ENCODE data around the gene ITGA2B. TPM values are rescaled to one million over a fixed set of nuclear protein-coding genes. Genes with fewer than 3 reads are reported as not detected.

The ITGA2B gene
- total RNA-seq, 1 donor from 2014 or later: 4.3 TPM

DNA sequence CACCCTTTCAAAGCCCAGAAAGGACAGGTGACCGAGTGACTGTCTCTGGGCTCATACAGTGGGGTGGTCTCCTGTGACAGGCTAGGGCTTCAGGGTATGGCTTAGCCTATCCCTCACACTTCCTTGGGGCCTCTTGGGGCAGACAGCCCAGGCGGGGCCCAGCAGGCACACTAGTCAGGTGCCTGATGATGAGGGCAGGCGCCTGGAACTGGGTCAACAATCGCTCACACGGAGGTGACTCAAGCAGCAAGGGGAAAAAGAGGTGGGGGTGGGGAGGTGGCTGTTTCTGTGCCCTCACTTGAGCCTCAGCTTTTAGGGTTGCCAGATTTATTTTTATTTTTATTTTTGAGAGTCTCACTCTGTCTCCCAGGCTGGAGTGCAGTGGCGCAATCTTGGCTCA is 50.7 kb downstream of the ITGA2B start:
- H3K27ac Mint-ChIP-seq (ENCODE audit: unreplicated experiment): no peak overlapping the region
- H3K4me3 Mint-ChIP-seq (ENCODE audit: unreplicated experiment): no peak overlapping the region
- H3K9me3 Mint-ChIP-seq (ENCODE audit: unreplicated experiment): no peaks in the 10 kb centered on the region
- H3K36me3 Mint-ChIP-seq (ENCODE audit: low read depth, unreplicated experiment): no peaks in the 10 kb centered on the region
- no peak for DNase-seq (ENCODE audit: low spot score)
- H3K27me3 Mint-ChIP-seq (ENCODE audit: unreplicated experiment): peaks cover 2% of the 10 kb centered on the region
- no peak for TF ChIP-seq CTCF (IDR thresholded peaks at IDR 0.05; ENCODE audit: unreplicated experiment)
- H3K4me1 Mint-ChIP-seq (ENCODE audit: unreplicated experiment): no peaks in the 10 kb centered on the region

DNA sequence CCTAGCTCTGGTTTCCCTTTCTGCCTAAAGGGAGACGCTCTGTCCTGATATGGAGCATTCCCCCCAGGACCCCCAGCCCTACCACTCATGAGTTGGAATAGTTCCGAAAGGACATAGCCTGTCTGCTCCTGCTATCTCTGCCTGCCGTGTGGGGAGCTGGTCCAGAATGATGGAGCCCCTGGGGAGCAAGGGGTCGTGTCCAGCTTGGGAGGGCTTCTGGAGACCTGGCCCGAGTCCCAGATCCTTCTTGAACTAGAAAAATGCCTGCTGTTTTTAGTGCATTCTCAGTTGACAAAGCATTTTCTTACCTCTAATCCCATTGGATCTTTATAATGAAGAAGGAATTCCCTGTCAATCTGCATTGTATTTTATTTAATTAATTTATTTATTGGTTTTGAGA is 53.5 kb downstream of the ITGA2B start:
- Mint-ChIP-seq H3K4me1 (ENCODE audit: unreplicated experiment) (no peaks in the 10 kb centered on the region), H3K27ac (ENCODE audit: unreplicated experiment) (no peak overlapping the region)

DNA sequence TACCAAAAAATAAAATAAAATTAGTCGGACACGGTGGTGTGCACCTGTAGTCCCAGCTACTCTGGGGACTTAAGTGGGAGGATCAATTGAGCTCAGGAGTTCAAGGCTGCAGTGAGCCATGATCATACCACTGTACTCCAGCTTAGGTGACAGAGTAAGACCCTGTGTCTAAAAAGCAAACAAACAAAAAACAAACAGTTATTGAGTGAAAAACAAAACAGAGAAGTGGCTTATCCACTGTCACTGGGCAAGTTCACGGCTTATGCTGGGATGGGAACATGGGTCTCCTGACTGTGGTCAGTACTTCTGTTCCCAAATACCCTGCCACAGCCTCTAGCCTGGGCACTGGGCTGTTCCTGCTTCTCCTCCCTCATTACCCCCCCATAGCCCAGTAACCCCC is 53.9 kb downstream of the ITGA2B start:
- no peak overlapping the region for H3K4me3 Mint-ChIP-seq (ENCODE audit: unreplicated experiment)
- peaks cover 7% of the 10 kb centered on the region for H3K27me3 Mint-ChIP-seq (ENCODE audit: unreplicated experiment)
- DNase-seq (ENCODE audit: low spot score): no peak
- H3K36me3 Mint-ChIP-seq (ENCODE audit: low read depth, unreplicated experiment): no peaks in the 10 kb centered on the region
- no peaks in the 10 kb centered on the region for H3K4me1 Mint-ChIP-seq (ENCODE audit: unreplicated experiment)
- no peak for TF ChIP-seq CTCF (IDR thresholded peaks at IDR 0.05; ENCODE audit: unreplicated experiment)
- no peaks in the 10 kb centered on the region for H3K9me3 Mint-ChIP-seq (ENCODE audit: unreplicated experiment)
- H3K27ac Mint-ChIP-seq (ENCODE audit: unreplicated experiment): no peak overlapping the region

More for the DNA sequence above, 53.5 kb downstream of the ITGA2B start:
- no peaks in the 10 kb centered on the region for H3K36me3 Mint-ChIP-seq (ENCODE audit: low read depth, unreplicated experiment)
- peaks cover 7% of the 10 kb centered on the region for H3K27me3 Mint-ChIP-seq (ENCODE audit: unreplicated experiment)
- no peak for DNase-seq (ENCODE audit: low spot score)
- no peaks in the 10 kb centered on the region for H3K9me3 Mint-ChIP-seq (ENCODE audit: unreplicated experiment)
- H3K4me3 Mint-ChIP-seq (ENCODE audit: unreplicated experiment): no peak overlapping the region
- TF ChIP-seq CTCF (IDR thresholded peaks at IDR 0.05; ENCODE audit: unreplicated experiment): no peak

DNA sequence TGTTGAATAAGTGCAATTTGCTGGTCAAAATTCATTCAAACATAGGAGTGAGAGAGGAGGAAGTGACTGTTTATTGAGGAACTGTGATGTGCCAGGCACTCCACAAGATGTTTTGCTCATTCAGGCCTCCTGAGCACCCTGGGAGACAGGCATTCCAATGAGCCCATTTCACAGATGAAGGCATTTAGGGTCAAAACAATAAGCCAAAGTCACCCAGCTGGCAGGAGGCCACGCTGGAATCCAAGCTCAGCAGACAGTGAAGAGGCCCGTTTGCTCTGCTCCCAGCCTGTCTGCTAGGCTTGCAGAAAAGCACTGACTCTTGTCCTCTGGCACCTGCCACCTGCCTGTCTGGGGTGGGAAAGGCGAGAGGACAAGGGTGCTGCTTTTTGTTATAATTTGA is 54.7 kb downstream of the ITGA2B start:
- no peaks in the 10 kb centered on the region for H3K4me1 Mint-ChIP-seq (ENCODE audit: unreplicated experiment)
- H3K27me3 Mint-ChIP-seq (ENCODE audit: unreplicated experiment): peaks cover 7% of the 10 kb centered on the region
- no peaks in the 10 kb centered on the region for H3K36me3 Mint-ChIP-seq (ENCODE audit: low read depth, unreplicated experiment)
- no peak for DNase-seq (ENCODE audit: low spot score)
- no peak overlapping the region for H3K4me3 Mint-ChIP-seq (ENCODE audit: unreplicated experiment)
- no peak overlapping the region for H3K27ac Mint-ChIP-seq (ENCODE audit: unreplicated experiment)
- no peak for TF ChIP-seq CTCF (IDR thresholded peaks at IDR 0.05; ENCODE audit: unreplicated experiment)
- no peaks in the 10 kb centered on the region for H3K9me3 Mint-ChIP-seq (ENCODE audit: unreplicated experiment)

- TF ChIP-seq CTCF (IDR thresholded peaks at IDR 0.05; ENCODE audit: unreplicated experiment): no peak
- Mint-ChIP-seq H3K9me3 (ENCODE audit: unreplicated experiment) (no peaks in the 10 kb centered on the region), H3K27me3 (ENCODE audit: unreplicated experiment) (peaks cover 7% of the 10 kb centered on the region), H3K36me3 (ENCODE audit: low read depth, unreplicated experiment) (no peaks in the 10 kb centered on the region), H3K4me1 (ENCODE audit: unreplicated experiment) (no peaks in the 10 kb centered on the region), H3K27ac (ENCODE audit: unreplicated experiment) (no peak overlapping the region), H3K4me3 (ENCODE audit: unreplicated experiment) (no peak overlapping the region)
- no peak for DNase-seq (ENCODE audit: low spot score)
Observed at GRCh38 chr17:44334315-44334714, 55.1 kb downstream of the ITGA2B start.

Data from endothelial cell (in vitro differentiated cells).